HL-60 (cell line): ENCODE results near the gene MCF2.

Experiments
- POLR2AphosphoS5 ChIP-seq: IDR thresholded peaks from 2 replicates; pipeline ENCODE4 v1.6.1; 2012; ENCODE audit warnings: low read depth
- TF ChIP-seq, protein P1 (sequence below): IDR thresholded peaks from one replicate; pipeline ENCODE4 v1.5.1; 2011; ENCODE audit warnings: low read length, control low read depth, inconsistent platforms; ENCODE audit not compliant: insufficient read depth

DNA sequence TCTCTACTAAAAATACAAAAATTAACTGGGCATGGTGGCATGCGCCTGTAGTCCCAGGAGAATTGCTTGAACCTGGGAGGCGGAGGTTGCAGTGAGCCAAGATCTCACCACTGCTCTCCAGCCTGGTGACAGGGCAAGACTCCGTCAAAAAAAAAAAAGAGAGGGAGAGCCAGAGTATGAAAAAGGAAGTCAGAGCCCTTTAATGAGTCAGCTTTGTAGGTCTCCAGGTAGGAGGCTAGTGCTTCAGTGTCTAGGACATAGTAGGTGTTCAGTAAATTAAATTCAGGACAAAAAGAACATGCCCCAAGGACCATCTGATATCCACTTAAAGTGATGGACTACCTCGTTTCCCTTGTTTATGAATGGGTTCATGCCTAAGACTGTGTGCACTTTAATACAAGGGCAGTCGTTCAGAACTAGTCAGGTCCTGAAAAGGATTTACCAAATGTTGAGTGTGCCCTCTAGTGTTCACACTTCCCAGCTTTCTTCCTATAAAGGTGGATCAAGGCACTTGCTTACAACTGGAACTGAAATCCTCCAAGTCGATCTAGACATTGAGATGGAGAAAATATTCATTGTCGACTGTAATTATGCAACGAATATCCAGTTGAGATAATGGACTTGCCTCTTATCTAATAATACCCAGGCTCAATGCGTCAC lies 148.5 kb downstream of the MCF2 start:
- no peak for TF ChIP-seq POLR2AphosphoS5
- TF ChIP-seq, protein P1, sequence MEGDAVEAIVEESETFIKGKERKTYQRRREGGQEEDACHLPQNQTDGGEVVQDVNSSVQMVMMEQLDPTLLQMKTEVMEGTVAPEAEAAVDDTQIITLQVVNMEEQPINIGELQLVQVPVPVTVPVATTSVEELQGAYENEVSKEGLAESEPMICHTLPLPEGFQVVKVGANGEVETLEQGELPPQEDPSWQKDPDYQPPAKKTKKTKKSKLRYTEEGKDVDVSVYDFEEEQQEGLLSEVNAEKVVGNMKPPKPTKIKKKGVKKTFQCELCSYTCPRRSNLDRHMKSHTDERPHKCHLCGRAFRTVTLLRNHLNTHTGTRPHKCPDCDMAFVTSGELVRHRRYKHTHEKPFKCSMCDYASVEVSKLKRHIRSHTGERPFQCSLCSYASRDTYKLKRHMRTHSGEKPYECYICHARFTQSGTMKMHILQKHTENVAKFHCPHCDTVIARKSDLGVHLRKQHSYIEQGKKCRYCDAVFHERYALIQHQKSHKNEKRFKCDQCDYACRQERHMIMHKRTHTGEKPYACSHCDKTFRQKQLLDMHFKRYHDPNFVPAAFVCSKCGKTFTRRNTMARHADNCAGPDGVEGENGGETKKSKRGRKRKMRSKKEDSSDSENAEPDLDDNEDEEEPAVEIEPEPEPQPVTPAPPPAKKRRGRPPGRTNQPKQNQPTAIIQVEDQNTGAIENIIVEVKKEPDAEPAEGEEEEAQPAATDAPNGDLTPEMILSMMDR: peak; percentile 1
